IPS DF 4.7 (cell line): ENCODE data around the gene ZNRF3.

Experiments used
- DNase-seq: peaks from one replicate; pipeline ENCODE4 v3.0.0-alpha.2; 2013; ENCODE audit warnings: low spot score; ENCODE audit errors: extremely low read depth

The ZNRF3 gene

DNA sequence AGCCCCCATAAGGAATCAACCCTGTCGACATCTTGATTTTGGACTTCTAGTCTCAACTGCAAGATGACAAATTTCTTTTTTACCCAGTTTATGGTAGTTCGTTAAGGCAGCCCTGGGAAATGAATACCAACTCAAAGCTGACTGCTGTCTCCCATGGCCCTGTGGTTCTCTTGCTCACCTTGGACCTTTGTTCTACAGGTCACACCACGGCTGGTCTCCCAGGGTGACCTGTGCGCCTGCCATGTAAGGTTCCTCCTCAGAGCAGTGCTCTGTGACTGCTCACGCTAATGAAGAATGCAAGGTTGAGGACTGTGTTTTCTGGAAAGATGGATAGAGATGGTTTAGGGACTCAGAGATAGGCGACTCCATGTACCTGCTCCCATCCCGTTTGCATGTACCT is 68.2 kb downstream of the ZNRF3 start:
- no peak for DNase-seq

GRCh38 chr22:28951969-28952521 is 68.7 kb downstream of the ZNRF3 start:
- no peak for DNase-seq

GRCh38 chr22:28952857-28953256 is 69.5 kb downstream of the ZNRF3 start:
- DNase-seq, result no peak

GRCh38 chr22:28953403-28953802 is 70.0 kb downstream of the ZNRF3 start:
- no peak for DNase-seq

DNA sequence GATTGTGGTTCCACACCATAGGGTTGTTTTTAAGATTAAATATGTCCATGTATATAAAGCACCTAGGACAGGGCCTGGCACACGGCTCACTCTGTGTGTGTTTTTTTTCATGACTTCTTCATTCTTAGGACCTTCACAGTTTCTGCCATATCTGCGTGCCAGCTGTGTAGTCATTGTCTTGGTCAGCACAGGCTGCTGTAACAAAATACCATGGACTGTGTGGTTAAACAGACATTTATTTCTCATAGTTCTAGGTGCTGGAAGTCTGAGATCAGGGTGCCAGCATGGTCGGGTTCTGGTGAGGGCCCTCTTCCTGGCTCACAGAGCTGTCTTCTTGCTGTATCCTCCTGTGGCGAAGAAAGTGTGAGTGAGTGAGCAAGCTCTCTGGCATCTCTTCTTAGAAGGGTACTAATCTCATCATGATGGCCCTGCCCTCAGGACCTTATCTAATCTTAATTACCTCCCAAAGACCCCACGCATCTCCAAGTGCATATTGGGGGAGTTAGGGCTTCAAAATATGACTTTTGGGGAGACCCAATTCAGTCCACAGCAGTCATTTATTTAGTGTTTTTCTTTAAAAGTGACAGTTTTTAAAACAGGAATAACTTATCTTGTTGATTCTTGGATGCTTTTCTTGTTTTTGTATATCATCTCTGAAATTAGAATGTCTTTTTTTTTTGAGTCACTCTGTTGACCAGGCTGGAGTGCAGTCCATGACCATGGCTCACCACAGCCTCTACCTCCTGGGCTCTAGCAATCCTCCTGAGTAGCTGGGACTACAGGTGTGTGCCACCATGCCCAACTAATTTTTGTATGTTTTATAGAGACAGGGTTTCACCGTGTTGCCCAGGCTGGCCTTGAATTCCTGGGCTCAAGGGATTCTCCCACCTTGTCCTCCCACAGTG is 70.9 kb downstream of the ZNRF3 start:
- DNase-seq, result no peak

GRCh38 chr22:28955817-28956216 is 72.4 kb downstream of the ZNRF3 start:
- DNase-seq, result no peak

- DNase-seq, result no peak
Observed at GRCh38 chr22:28956506-28956905, 73.1 kb downstream of the ZNRF3 start.

- DNase-seq, result no peak
Observed at GRCh38 chr22:28958611-28959010, 75.2 kb downstream of the ZNRF3 start.

- DNase-seq, result no peak
Observed at GRCh38 chr22:28962042-28962554, 78.7 kb downstream of the ZNRF3 start.

GRCh38 chr22:28963362-28963761 is 80.0 kb downstream of the ZNRF3 start:
- no peak for DNase-seq

GRCh38 chr22:28967163-28967665 is 83.8 kb downstream of the ZNRF3 start:
- DNase-seq, result no peak

DNA sequence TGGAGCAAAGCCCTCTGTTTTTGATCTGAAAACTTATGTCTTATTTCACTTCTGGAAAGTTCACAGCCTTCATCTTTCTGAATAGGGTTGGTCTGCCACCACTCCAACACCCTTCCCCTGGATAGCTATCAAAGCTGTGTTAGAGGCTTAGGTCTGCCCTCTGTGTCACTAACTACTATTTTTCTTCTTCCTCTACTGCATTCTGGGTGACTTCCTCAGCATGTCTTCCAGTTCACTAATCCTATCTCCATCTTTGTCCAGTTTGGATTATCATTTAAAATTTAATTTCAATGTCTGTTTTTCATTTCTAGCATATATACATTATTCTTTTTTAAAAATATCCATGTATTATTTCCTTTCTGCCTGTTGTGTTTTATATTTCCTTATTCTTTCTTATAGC is 84.6 kb downstream of the ZNRF3 start:
- DNase-seq, result no peak

- DNase-seq, result no peak
Observed at GRCh38 chr22:28969401-28970168, 86.2 kb downstream of the ZNRF3 start.

GRCh38 chr22:28973352-28973751 is 90.0 kb downstream of the ZNRF3 start:
- DNase-seq, result no peak

GRCh38 chr22:28977060-28977459 is 93.7 kb downstream of the ZNRF3 start:
- no peak for DNase-seq

DNA sequence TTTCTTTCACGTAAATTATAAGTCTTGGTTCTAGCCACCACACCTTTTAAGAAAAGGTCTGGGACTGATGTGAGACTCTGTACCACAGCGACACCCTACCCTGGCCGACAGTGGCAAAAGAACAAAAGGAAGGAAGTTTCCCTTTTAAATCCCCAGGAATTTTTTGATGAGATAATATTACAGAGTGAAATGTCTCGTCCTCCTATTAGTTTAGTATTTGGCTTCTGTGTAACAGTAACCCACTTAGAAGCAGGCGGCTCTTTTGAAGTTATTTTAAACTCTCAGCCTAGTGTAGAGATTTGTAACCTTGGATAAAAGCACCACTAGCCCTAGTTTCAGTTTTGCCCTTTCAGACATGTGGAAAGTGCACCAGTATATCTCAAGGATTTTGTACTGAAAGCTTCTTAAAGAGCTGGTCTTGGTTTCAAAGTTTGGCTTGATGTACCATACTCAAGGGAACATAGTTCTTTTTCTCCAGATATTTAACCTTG is 94.2 kb downstream of the ZNRF3 start:
- DNase-seq, result no peak

DNA sequence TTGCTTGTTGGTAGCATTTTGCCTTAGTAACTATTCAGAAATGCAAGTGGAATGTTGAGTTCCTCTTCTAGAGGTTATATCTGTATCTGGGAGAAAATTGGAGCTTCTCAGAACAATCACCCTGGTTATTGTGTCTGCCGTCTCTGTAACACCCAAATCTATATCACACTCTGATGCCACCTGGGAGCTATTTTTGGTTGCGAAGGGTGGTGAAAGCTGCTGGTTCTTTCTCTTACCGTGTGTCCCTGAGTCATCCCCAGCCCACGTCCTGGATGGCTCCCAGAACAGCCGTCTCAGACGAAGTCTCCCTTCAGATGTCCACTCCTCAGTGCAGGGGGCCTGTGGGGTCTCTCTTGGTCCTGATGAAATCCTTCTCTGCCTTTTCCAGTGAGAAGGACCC is 94.8 kb downstream of the ZNRF3 start:
- no peak for DNase-seq

DNA sequence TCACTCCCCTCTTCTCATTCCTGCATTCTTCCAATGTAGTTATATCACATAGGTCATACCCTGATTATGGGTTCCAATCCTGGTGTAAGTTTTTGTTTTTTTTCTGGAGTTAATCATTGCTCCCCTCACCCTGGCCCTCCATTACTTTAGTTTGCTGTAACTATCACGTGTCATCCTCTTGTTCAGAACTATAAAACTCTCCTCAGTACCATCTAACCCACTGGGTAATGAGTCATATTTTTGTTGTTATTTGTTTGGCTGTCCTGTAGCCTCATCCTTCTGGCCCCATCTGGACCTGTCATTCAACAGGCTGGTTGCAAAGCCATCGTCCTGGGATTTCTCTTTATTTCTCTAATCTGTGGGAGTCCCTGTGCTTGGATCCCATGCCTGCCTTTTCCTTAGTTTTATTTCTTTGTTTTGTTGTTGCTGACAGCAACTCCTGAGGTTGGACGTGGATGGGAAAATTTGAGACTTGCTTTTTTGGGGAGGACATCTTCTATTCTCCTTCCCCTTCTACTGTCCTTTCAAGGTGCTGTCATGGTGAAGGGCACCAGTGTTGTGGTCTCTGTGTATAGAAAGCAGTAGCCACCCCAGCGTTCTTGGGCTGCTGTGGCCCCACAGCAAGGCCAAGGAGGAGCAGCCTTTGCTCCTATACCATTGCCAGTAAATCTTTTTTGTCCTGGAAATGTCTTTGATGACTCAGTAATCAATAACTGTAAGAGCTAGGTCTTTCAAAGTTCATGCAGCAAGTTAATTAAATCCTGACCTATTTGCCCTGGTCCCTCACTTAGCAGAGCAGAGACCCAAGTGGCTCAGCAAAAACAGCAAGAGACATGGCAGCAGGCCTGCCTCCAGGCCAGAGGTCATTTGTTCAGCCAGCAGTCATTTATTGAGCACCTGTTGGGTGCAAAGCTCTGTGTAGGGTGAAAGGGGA is 95.8 kb downstream of the ZNRF3 start:
- no peak for DNase-seq

- no peak for DNase-seq
Observed at GRCh38 chr22:28980326-28980725, 97.0 kb downstream of the ZNRF3 start.

GRCh38 chr22:28981818-28982499 is 98.6 kb downstream of the ZNRF3 start:
- DNase-seq, result no peak
